ENCODE measurements around the gene CBX1.

The CBX1 gene

GRCh38 chr17:48027322-48027981, 73.8 kb downstream of the CBX1 start:
- no peak for DNase-seq (ENCODE audit: low read depth in 2 of 2, low spot score in 1 of 2)

- peak; percentile 50 to 52 for DNase-seq (ENCODE audit: low read depth in 2 of 2, low spot score in 1 of 2)
These were observed 74.6 kb downstream of the CBX1 start for GRCh38 chr17:48026502-48027321.

DNA sequence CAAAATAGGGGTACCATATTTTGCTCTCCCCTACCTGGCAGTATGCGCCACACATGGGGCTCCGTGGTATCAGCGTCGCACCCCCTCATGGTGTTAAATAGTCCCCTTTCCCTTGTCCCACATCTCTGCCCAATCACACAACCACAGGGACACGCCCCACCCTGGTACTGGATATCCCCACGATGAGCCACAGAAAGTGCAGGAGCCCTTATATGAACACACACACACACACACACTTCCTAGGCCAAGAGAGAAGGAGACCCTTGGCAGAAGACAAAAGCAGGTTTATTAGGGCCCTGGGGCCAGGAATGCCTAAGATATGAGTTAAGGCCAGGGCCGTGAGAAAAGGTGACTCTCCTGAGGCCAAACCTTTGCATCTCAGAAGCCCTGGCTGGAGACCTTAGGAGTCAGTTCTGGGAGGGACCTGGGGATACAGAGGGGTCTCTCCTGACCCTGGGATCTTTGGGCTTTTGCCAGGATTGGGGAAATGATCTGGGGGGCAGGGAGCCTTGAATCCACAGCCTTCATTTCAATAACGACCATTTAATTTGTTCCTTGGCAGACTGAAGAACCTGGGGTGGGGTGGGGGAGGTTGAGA, 75.3 kb downstream of the CBX1 start:
- DNase-seq (ENCODE audit: low read depth in 2 of 2, low spot score in 1 of 2), result no peak

- DNase-seq (ENCODE audit: low read depth in 2 of 2, low spot score in 1 of 2), result peak; percentile 95
These were observed 76.0 kb downstream of the CBX1 start for GRCh38 chr17:48025040-48025903.

- no peak for DNase-seq (ENCODE audit: low read depth in 2 of 2, low spot score in 1 of 2)
These were observed 76.9 kb downstream of the CBX1 start for GRCh38 chr17:48024149-48025039.

GRCh38 chr17:48023400-48024148, 77.7 kb downstream of the CBX1 start:
- DNase-seq (ENCODE audit: low read depth in 2 of 2, low spot score in 1 of 2), result no peak

- DNase-seq (ENCODE audit: low read depth in 2 of 2, low spot score in 1 of 2), result no peak
These were observed 78.4 kb downstream of the CBX1 start for GRCh38 chr17:48022901-48023300.

- DNase-seq (ENCODE audit: low read depth in 2 of 2, low spot score in 1 of 2), result no peak
These were observed 79.3 kb downstream of the CBX1 start for GRCh38 chr17:48021934-48022333.

Data from stimulated activated CD8-positive, alpha-beta memory T cell treated with anti-CD3 and anti-CD28 coated beads, Interleukin-4, amount 100 ng/mL, for 4 hours (primary cell).